GM12874 (cell line): ENCODE data around the gene THSD4.

Experiments
- CTCF ChIP-seq: IDR thresholded peaks from 2 replicates; pipeline ENCODE4 v1.5.1; 2011; ENCODE audit warnings: low read depth, mild to moderate bottlenecking, control low read depth, low read length, moderate library complexity; ENCODE audit not compliant: insufficient read depth

Gene THSD4

GRCh38 chr15:71330638-71331162, 215.4 kb downstream of the THSD4 start:
- no peak for TF ChIP-seq CTCF

GRCh38 chr15:71331173-71331572, 215.9 kb downstream of the THSD4 start:
- TF ChIP-seq CTCF: no peak

- TF ChIP-seq CTCF: no peak
Measured at GRCh38 chr15:71332431-71333004, 217.2 kb downstream of the THSD4 start.

GRCh38 chr15:71333136-71333700, 217.9 kb downstream of the THSD4 start:
- no peak for TF ChIP-seq CTCF

- no peak for TF ChIP-seq CTCF
Measured at GRCh38 chr15:71333839-71334238, 218.6 kb downstream of the THSD4 start.

- TF ChIP-seq CTCF: no peak
Measured at GRCh38 chr15:71334434-71334833, 219.2 kb downstream of the THSD4 start.

GRCh38 chr15:71334873-71335272, 219.6 kb downstream of the THSD4 start:
- no peak for TF ChIP-seq CTCF

- TF ChIP-seq CTCF: no peak
Measured at GRCh38 chr15:71335591-71335990, 220.3 kb downstream of the THSD4 start.
